OCI-LY7 (cell line): ENCODE data around the gene TPST1.

Experiments used
- EZH2phosphoT487 ChIP-seq: fragments of 200-600 bp; sonication (generic); IDR thresholded peaks from 2 replicates; pipeline ENCODE4 v1.6.1; 2018; ENCODE audit warnings: low read depth, borderline replicate concordance, mild to moderate bottlenecking, mixed run types, antibody characterized with exemption, low read length, moderate library complexity, mixed read lengths
- TF ChIP-seq, protein P1 (sequence below): fragments of 200-600 bp; sonication (generic); conservative IDR thresholded peaks from 2 replicates; pipeline ENCODE4 v1.5.1; 2014; ENCODE audit warnings: mild to moderate bottlenecking, antibody characterized with exemption, low read length, moderate library complexity, mixed read lengths

DNA sequence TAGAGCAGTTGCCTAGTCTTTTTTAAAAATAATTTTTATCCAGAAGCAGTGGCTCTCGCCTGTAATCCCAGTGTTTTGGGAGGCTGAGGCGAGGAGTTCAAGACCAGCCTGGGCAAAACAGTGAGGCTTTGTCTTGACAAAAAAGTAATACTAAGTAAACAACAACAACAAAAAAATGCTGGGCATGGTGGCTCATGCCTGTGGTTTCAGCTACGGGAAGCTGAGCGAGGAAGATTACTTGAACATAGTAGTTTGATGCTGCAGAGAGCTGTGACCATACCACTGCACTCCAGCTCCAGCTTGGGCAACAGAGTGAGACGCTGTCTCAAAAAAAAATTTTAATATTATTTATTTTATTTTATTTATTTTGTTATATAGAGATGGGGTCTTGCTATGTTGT lies 31.3 kb upstream of the TPST1 start:
- TF ChIP-seq, protein P1, sequence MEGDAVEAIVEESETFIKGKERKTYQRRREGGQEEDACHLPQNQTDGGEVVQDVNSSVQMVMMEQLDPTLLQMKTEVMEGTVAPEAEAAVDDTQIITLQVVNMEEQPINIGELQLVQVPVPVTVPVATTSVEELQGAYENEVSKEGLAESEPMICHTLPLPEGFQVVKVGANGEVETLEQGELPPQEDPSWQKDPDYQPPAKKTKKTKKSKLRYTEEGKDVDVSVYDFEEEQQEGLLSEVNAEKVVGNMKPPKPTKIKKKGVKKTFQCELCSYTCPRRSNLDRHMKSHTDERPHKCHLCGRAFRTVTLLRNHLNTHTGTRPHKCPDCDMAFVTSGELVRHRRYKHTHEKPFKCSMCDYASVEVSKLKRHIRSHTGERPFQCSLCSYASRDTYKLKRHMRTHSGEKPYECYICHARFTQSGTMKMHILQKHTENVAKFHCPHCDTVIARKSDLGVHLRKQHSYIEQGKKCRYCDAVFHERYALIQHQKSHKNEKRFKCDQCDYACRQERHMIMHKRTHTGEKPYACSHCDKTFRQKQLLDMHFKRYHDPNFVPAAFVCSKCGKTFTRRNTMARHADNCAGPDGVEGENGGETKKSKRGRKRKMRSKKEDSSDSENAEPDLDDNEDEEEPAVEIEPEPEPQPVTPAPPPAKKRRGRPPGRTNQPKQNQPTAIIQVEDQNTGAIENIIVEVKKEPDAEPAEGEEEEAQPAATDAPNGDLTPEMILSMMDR = no peak
- TF ChIP-seq EZH2phosphoT487 = no peak
